Esophagus squamous epithelium (tissue), 4 donors: Measurements from ENCODE around the gene SCN8A.
"Not testable (repeated sequence)": the region's sequence is repeated elsewhere in the genome, so short reads cannot be mapped to it uniquely, and the experiment has no call there.

Source experiments
- POLR2A ChIP-seq, 4 donors: fragments of 450-650 bp; IDR thresholded peaks; one replicate each; pipeline ENCODE4 v1.6.1; 2017; ENCODE audit warnings: antibody characterized with exemption in 4 of 4, mild to moderate bottlenecking in 4 of 4, moderate library complexity in 3 of 4
- TF ChIP-seq, protein P1 (sequence below), 6 experiments: fragments of 450-650 bp in 4 of 6; fragments of 200-600 bp in 2 of 6; sonication (generic) in 2 of 6; IDR thresholded peaks; one replicate each; pipeline ENCODE4 v1.5.1; 2016 to 2019; ENCODE audit warnings: antibody characterized with exemption in 6 of 6, mild to moderate bottlenecking in 4 of 6, moderate library complexity in 4 of 6

- TF ChIP-seq, protein P1, sequence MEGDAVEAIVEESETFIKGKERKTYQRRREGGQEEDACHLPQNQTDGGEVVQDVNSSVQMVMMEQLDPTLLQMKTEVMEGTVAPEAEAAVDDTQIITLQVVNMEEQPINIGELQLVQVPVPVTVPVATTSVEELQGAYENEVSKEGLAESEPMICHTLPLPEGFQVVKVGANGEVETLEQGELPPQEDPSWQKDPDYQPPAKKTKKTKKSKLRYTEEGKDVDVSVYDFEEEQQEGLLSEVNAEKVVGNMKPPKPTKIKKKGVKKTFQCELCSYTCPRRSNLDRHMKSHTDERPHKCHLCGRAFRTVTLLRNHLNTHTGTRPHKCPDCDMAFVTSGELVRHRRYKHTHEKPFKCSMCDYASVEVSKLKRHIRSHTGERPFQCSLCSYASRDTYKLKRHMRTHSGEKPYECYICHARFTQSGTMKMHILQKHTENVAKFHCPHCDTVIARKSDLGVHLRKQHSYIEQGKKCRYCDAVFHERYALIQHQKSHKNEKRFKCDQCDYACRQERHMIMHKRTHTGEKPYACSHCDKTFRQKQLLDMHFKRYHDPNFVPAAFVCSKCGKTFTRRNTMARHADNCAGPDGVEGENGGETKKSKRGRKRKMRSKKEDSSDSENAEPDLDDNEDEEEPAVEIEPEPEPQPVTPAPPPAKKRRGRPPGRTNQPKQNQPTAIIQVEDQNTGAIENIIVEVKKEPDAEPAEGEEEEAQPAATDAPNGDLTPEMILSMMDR (IDR thresholded peaks at IDR 0.05): not testable (repeated sequence)
- TF ChIP-seq POLR2A (IDR thresholded peaks at IDR 0.05): not testable (repeated sequence)
Observed at GRCh38 chr12:51798051-51798450, 207.0 kb downstream of the SCN8A start.
